IPS-20b (cell line): ENCODE data around the gene FHL2.

Experiments
- H3K27ac ChIP-seq: one replicate; pipeline ENCODE4 v1.5.1; 2013; ENCODE audit warnings: low read length
- H3K27me3 ChIP-seq: 2 replicates; pipeline ENCODE4 v1.6.1; 2013; ENCODE audit warnings: mild to moderate bottlenecking, low read length, inconsistent platforms; ENCODE audit not compliant: insufficient read depth
- H3K36me3 ChIP-seq: 2 replicates; pipeline ENCODE4 v1.6.1; 2013; ENCODE audit warnings: low read depth, mild to moderate bottlenecking, inconsistent platforms, low read length, moderate library complexity; ENCODE audit not compliant: insufficient read depth
- H3K4me1 ChIP-seq: 2 replicates; pipeline ENCODE4 v1.6.1; 2013; ENCODE audit warnings: mild to moderate bottlenecking, control low read depth, inconsistent platforms, low read length, moderate library complexity; ENCODE audit not compliant: insufficient read depth
- H3K4me3 ChIP-seq: 2 replicates; pipeline ENCODE4 v1.5.1; 2013; ENCODE audit warnings: mild to moderate bottlenecking, low read length, inconsistent platforms
- H3K9ac ChIP-seq: 2 replicates; pipeline ENCODE4 v1.6.1; 2013; ENCODE audit warnings: low read depth, mild to moderate bottlenecking, inconsistent platforms, low read length, moderate library complexity
- H3K9me3 ChIP-seq: 2 replicates; pipeline ENCODE4 v1.6.1; 2013; ENCODE audit warnings: mild to moderate bottlenecking, low read depth, low read length, inconsistent platforms; ENCODE audit not compliant: insufficient read depth

Gene FHL2

DNA sequence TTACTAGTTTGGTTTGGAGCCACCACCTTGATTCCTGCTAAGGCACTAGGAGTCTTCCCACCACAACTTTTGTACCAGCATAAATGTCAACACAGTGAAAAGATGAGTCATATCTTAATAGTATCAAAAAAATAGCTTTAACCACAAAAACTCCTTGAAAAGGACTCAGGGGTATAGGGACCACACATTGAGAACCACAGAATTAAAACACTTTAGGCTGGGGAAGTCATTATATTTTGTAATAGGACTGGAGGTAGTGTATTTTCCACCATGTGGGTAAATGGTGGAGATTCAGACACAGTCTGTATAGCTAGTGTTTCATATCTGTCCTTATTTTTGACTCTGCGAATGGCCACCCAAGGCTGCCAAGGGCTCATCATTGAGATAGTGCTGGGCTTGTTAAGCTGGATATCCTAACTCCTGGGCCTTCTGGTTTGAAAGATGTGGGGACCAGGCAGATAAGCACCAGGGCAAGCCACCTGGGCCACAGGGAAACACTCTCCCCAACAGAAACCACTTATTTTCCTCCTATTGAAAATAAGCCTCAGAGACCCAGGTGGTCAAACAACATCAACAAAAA lies 19.1 kb upstream of the FHL2 start:
- H3K4me3 ChIP-seq: no peak overlapping the region
- no peaks in the 10 kb centered on the region for H3K36me3 ChIP-seq
- no peaks in the 10 kb centered on the region for H3K4me1 ChIP-seq
- H3K9me3 ChIP-seq: no peaks in the 10 kb centered on the region; the same call in 1 of the 2 replicates
- no peaks in the 10 kb centered on the region for H3K27me3 ChIP-seq
- H3K9ac ChIP-seq: no peak overlapping the region
- H3K27ac ChIP-seq: no peak overlapping the region

DNA sequence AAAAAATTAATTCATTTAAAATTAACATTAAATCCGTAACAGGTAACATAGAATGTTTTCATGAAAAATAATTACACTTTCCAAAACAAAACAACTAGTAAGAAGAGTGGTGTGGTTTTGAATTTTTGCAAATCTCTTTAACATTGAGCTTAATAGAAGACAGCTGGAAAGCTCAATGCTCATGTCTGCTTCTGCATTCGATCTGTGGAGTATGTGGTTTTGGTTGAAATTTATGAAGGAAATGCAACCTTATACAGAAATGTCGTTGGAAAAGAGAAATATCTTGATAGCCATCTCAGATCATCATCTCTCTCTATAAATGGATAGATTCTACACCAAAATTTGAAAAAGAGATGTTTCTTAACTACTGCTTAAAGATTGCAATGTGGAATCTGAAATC lies 17.3 kb upstream of the FHL2 start:
- Histone ChIP-seq H3K27me3 (no peaks in the 10 kb centered on the region; the same call in 1 of the 2 replicates), H3K4me1 (no peaks in the 10 kb centered on the region), H3K36me3 (no peaks in the 10 kb centered on the region), H3K27ac (no peak overlapping the region), H3K9ac (no peak overlapping the region), H3K9me3 (no peaks in the 10 kb centered on the region; the same call in 1 of the 2 replicates), H3K4me3 (no peak overlapping the region)

DNA sequence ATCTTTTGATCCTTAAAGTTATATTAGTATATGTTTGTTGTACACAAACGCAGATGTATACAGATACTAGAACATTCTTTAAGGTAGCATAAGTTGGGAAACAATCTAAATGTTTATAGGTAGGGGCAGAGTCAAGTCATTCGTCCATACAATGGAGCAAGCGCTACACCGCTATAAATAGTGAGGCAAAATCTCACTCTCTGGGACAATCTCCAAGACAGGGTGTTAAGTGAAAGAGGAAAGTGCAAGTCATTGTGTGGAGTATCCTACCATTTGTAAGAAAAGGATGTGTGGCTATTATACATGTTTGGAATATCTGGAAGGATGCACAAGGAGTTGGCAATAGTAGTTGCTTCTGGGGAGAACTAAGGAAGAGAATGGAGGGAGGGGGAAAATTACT lies 16.2 kb upstream of the FHL2 start:
- Histone ChIP-seq H3K27ac (no peak overlapping the region), H3K27me3 (no peaks in the 10 kb centered on the region; the same call in 1 of the 2 replicates), H3K36me3 (no peaks in the 10 kb centered on the region), H3K4me1 (no peaks in the 10 kb centered on the region), H3K4me3 (no peak overlapping the region), H3K9me3 (no peaks in the 10 kb centered on the region), H3K9ac (no peak overlapping the region)

DNA sequence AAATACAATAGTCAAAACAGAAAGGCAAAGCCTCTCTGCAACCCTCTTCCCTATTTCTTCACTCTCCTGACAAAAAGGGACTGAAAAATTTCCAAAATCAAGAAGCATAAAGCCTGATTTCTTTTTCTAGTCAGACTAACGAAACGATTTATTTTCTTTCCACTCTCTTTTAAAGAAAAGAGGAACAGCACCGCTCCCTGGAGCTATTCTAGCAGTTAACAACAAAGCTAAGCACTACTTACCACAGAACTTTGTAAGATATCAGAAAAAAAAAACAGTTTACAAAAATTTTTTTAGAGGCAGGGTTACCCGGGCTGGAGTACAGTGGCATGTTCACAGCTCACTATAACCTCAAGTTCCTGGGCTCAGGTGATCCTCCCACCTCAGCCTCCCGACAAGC lies 14.4 kb upstream of the FHL2 start:
- Histone ChIP-seq H3K9me3 (no peaks in the 10 kb centered on the region), H3K4me3 (no peak overlapping the region), H3K27me3 (no peaks in the 10 kb centered on the region; the same call in 1 of the 2 replicates)

DNA sequence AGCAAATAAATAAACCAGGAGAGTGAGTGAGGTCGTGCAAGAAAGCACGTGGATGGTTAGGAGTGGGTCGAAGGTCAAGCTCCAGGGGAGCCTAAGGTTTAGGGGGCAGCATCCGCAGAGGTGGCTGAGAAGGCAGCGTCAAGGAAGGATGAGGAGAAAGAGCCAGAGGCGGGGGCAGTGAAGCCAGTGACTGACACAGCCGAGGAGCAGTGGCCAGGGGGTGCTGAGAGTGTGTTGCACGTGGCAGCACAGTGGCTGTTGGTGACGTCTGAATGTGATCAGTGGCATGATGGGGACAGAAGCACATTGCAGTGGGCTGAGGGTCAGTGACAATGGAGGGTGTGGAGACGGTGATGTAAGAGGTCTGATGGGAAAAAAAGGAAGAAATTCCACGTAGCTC lies 13.7 kb upstream of the FHL2 start:
- H3K9me3 ChIP-seq: no peaks in the 10 kb centered on the region
- H3K9ac ChIP-seq: no peak overlapping the region
- no peaks in the 10 kb centered on the region; the same call in 1 of the 2 replicates for H3K27me3 ChIP-seq
- no peak overlapping the region for H3K27ac ChIP-seq
- no peaks in the 10 kb centered on the region for H3K4me1 ChIP-seq
- H3K4me3 ChIP-seq: no peak overlapping the region
- H3K36me3 ChIP-seq: no peaks in the 10 kb centered on the region

More for the DNA sequence above, 14.4 kb upstream of the FHL2 start:
- Histone ChIP-seq H3K4me1 (no peaks in the 10 kb centered on the region), H3K9ac (no peak overlapping the region), H3K27ac (no peak overlapping the region), H3K36me3 (no peaks in the 10 kb centered on the region)

DNA sequence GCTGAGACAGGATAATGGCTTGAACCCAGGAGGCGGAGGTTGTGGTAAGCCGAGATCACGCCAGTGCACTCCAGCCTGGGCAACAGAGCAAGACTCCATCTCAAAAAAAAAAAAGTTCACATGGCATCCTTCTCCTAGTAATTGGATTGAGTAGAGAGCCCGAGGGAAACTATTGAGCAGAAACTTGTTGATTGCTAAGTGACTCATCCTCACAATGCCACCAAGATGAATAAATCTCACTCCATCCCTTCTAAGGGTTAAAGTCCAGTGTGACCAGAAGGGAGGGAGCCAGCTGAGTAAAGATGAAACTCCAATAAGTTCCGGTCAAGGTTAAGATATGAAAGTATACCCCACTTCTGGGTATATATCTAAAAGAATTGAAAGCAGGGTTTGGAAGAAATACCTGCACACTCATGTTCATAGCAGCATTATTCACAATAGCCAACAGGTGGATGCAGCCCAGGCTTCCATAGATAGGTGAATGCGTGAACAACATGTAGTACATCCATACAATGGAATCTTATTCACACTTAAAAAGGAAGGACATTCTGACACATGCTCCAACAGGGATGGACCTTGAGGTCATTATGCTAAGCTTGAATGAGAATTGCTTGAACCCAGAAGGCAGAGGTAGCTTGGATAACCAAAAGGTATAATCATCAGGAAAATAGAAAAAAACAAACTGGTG lies 13.0 kb upstream of the FHL2 start:
- Histone ChIP-seq H3K9ac (no peak overlapping the region), H3K27me3 (no peaks in the 10 kb centered on the region; the same call in 1 of the 2 replicates), H3K4me1 (no peaks in the 10 kb centered on the region), H3K9me3 (no peaks in the 10 kb centered on the region), H3K36me3 (no peaks in the 10 kb centered on the region), H3K27ac (no peak overlapping the region), H3K4me3 (no peak overlapping the region)

DNA sequence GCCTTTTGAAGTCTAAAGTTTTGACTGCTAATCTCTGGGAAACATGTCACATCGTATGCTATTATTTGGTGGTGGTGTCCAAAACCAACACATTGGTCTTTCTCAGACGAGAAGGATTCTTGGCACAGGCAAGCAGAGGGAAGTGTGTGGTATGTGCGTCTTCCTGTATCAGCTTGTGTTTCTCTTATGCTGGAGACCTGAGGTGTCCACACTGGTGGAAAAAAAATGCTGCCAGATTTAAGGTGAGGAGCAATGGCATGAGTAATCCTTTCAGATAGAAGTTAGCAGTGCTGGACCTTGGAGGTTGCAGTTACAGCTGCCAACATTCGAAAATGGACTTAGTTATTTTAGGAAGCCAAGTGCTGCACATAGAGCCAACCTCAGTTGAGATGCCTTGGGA lies 11.7 kb upstream of the FHL2 start:
- Histone ChIP-seq H3K4me1 (no peaks in the 10 kb centered on the region), H3K4me3 (no peak overlapping the region), H3K9me3 (no peaks in the 10 kb centered on the region), H3K36me3 (no peaks in the 10 kb centered on the region), H3K27ac (no peak overlapping the region), H3K27me3 (no peaks in the 10 kb centered on the region; the same call in 1 of the 2 replicates), H3K9ac (no peak overlapping the region)

DNA sequence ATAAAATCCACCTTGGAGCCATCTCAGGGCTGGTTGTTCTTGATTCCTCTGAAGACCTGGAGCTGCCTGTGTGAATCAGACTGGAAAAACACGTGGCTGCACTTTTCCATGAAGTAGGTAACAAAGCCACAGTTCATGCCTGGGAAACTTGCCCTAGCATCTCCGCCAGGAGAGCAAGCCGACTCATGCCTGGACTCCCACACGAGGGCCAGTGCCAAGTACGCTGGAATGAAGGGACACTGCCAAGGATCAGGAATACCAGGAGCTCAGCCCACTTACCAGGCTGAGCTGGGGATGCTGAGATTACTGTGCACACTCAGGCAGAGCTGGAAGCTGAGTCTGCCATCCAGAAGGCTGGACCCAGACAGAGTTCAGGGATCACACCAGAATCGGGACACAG lies 10.9 kb upstream of the FHL2 start:
- Histone ChIP-seq H3K36me3 (no peaks in the 10 kb centered on the region), H3K27ac (no peak overlapping the region), H3K9ac (no peak overlapping the region)

DNA sequence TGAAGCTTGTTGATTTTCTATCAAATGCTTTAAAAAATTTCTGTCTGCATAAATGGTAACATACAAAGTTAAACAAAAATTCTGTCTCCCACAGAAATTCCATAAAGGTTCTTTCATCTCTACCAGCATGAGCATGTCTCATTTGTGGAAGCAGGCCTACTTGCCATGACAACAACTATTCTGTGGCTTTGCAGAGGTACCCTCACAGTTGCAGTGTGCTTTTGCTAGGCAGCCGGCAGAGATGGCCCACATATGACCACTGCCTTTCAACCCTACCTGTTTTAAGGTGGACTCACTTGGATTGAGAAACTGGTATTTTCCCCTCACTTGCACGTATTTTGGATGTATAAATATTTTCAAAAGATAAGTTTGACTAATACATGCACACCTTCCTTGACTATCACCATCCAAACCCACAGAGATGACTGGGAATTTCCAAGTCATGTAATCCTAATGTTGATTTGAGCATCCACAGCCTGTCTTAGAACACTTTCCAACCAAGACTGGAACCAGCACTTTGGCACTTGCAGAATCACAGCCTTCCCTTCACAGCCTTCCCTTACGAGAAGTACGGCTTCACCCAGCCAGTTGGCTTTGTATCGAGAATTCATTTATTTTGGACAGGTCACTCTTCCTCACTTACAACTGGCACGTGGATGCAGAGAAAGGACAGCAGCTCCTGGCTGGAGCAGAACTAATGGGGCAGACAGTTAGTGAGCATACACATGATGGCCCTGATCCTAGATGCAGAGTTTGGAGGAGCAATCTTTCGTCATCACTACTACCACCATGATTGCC lies 9.3 kb upstream of the FHL2 start:
- Histone ChIP-seq H3K27me3 (no peaks in the 10 kb centered on the region; the same call in 1 of the 2 replicates), H3K4me3 (no peak overlapping the region), H3K9me3 (no peaks in the 10 kb centered on the region), H3K4me1 (peaks cover 6% of the 10 kb centered on the region; the same call in 1 of the 2 replicates), H3K36me3 (no peaks in the 10 kb centered on the region), H3K27ac (no peak overlapping the region), H3K9ac (no peak overlapping the region)

More for the DNA sequence above, 10.9 kb upstream of the FHL2 start:
- no peaks in the 10 kb centered on the region for H3K9me3 ChIP-seq
- no peak overlapping the region for H3K4me3 ChIP-seq
- no peaks in the 10 kb centered on the region; the same call in 1 of the 2 replicates for H3K27me3 ChIP-seq
- no peaks in the 10 kb centered on the region for H3K4me1 ChIP-seq

DNA sequence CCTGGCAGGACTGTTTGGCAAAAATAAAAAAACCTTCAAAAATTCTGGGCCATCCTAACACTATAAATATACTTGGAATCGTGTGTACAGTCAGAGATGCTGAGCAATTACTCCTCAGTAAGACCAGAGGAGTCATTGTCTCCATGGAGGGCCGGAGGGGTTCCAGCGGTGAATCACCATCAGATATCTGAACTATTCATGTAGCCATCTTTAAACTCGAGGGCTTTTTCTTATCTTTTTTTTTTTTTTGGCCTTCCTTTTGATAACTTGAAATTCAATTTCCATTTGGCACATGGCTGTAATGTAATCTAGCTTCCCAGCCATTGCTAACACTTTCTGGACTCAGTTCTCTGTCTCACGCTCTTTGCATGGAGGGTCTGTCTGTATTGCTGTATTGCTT lies 7.4 kb upstream of the FHL2 start:
- H3K9me3 ChIP-seq: no peaks in the 10 kb centered on the region
- no peaks in the 10 kb centered on the region for H3K36me3 ChIP-seq
- H3K9ac ChIP-seq: no peak overlapping the region
- peaks cover 9% of the 10 kb centered on the region; the same call in 1 of the 2 replicates for H3K4me1 ChIP-seq
- H3K27ac ChIP-seq: no peak overlapping the region
- H3K4me3 ChIP-seq: no peak overlapping the region
- H3K27me3 ChIP-seq: no peaks in the 10 kb centered on the region

DNA sequence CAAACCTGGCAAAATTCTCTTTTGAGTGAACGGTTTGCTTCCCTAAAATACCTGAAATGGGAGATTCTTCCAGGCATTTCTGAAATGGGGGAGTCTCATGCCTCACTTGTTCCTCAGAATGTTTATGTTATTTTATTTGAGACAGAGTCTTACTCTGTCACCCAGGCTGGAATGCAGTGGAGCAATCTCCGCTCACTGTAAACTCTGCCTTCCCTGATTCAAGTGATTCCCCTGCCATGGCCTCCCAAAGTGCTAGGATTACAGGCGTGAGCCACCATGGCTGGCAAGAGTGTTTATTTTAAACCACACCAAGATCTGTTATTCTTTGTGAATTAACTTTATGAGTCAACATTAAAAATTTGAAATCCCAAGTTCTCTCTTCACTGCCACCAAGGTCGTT lies 6.4 kb upstream of the FHL2 start:
- H3K36me3 ChIP-seq: no peaks in the 10 kb centered on the region
- H3K27me3 ChIP-seq: peaks cover 2% of the 10 kb centered on the region
- no peak overlapping the region for H3K4me3 ChIP-seq
- no peak overlapping the region for H3K9ac ChIP-seq
- H3K27ac ChIP-seq: no peak overlapping the region
- no peaks in the 10 kb centered on the region for H3K9me3 ChIP-seq
- H3K4me1 ChIP-seq: peaks cover 9% of the 10 kb centered on the region; the same call in 1 of the 2 replicates
